ENCODE measurements around the gene SLC2A8. TPM values are rescaled to one million over a fixed set of nuclear protein-coding genes. Genes with fewer than 3 reads are reported as not detected.

The SLC2A8 gene
- 10 to 100 TPM; 17.1 to 46.9 (median 35.9) TPM for total RNA-seq

- TF ChIP-seq CTCF (IDR thresholded peaks at IDR 0.05; ENCODE audit: low read depth): no peak
Measured at GRCh38 chr9:127396808-127397645, at the start of gene SLC2A8. Gene SLC2A8, plus strand, starts transcription at chr9:127397169. Its CDS starts 62 bp downstream, at chr9:127397231.

- no peak for TF ChIP-seq CTCF (IDR thresholded peaks at IDR 0.05; ENCODE audit: low read depth)
Measured at GRCh38 chr9:127347831-127348776, 48.9 kb upstream of the SLC2A8 start.

- TF ChIP-seq CTCF (IDR thresholded peaks at IDR 0.05; ENCODE audit: low read depth): no peak
Measured at GRCh38 chr9:127349483-127350113, 47.4 kb upstream of the SLC2A8 start.

- TF ChIP-seq CTCF (IDR thresholded peaks at IDR 0.05; ENCODE audit: low read depth): no peak
Measured at GRCh38 chr9:127351182-127352166, 45.5 kb upstream of the SLC2A8 start.

GRCh38 chr9:127353882-127354281, 43.1 kb upstream of the SLC2A8 start:
- no peak for TF ChIP-seq CTCF (IDR thresholded peaks at IDR 0.05; ENCODE audit: low read depth)

GRCh38 chr9:127356906-127357305, 40.1 kb upstream of the SLC2A8 start:
- TF ChIP-seq CTCF (IDR thresholded peaks at IDR 0.05; ENCODE audit: low read depth): no peak
